H1 (cell line): Measurements from ENCODE around the gene SMCP. TPM values are rescaled to one million over a fixed set of nuclear protein-coding genes. Genes with fewer than 3 reads are reported as not detected.

Source experiments
- GABPA ChIP-seq: IDR thresholded peaks from 2 replicates; pipeline ENCODE4 v1.6.1; 2011; ENCODE audit warnings: mild to moderate bottlenecking, low read length, moderate library complexity, borderline replicate concordance; ENCODE audit not compliant: insufficient read depth
- PHF8 ChIP-seq: fragments of 200-600 bp; sonication (generic); conservative IDR thresholded peaks from 2 replicates; pipeline ENCODE4 v1.7.1; 2012; ENCODE audit warnings: low read depth, mild to moderate bottlenecking, inconsistent platforms, low read length, moderate library complexity
- POU5F1 ChIP-seq: IDR thresholded peaks from 2 replicates; pipeline ENCODE4 v1.6.1; 2011; ENCODE audit warnings: low read depth, mild to moderate bottlenecking, low read length, moderate library complexity
- SP2 ChIP-seq: IDR thresholded peaks from 2 replicates; pipeline ENCODE4 v1.6.1; 2012; ENCODE audit warnings: mild to moderate bottlenecking, low read length, inconsistent platforms
- YY1 ChIP-seq: IDR thresholded peaks from 2 replicates; pipeline ENCODE4 v1.6.1; 2011; ENCODE audit warnings: low read depth, mild to moderate bottlenecking, low read length
- ZNF274 ChIP-seq: IDR thresholded peaks from 2 replicates; pipeline ENCODE4 v1.7.0; 2012; ENCODE audit warnings: low read length, borderline replicate concordance; ENCODE audit errors: extremely low read depth
- polyA plus RNA-seq, 7 experiments: library from polyadenylated mRNA; depleted of rRNA in 3 of 7; stranded (reverse) in 5 of 7; unstranded in 2 of 7; fragments of >200 nt in 5 of 7; fragments of 200-250 nt in 2 of 7; gene quantifications; 1 replicate in 5 of 7; 2 replicates in 1 of 7; 4 replicates in 1 of 7; pipeline versions ENCODE4 v1.2.1 to v1.2.3, GENCODE V29; 2011 to 2013; ENCODE audit warnings: missing spikeins in 2 of 7, mixed read lengths in 2 of 7
- total RNA-seq: library from RNA; stranded (reverse); fragmentation: NEBNext Ultra II Directional; extraction: Animal tissue kit (Norgen Biotek cat#: 25700); gene quantifications from 2 replicates; pipeline ENCODE4 v1.2.1, GENCODE V29; 2021
- TF ChIP-seq, protein P1 (sequence below): fragments of 300-600 bp; sonication (generic); IDR thresholded peaks from 2 replicates; pipeline ENCODE4 v1.7.1; 2012; ENCODE audit warnings: low read length, moderate library complexity, mild to moderate bottlenecking, inconsistent platforms; ENCODE audit not compliant: insufficient replicate concordance

Gene SMCP
- total and polyA plus RNA-seq, 2 of the 8 experiments (the other 6 are each of a cell fraction or from before 2014, with no cell fraction given) = not detected

DNA sequence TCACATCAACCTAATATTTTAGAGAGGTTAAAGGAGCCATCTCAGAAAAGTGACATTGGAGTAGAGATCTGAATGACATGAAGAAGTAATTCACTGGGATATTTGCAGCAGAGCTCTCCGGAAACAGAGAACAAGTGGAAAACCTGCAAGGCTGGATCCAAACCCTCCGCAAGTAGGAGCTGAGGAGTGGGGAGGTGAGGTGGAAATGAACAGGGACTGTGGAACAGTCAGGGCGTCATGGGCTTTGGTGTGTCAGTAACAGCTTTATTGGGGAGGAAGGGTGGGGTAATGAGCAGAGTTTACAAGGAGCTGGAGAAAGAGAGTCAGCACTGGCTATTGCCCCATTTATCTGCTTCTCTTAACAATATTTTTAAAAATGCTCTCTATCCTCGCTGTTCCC, 20.9 kb downstream of the SMCP start (continued):
- TF ChIP-seq, protein P1, sequence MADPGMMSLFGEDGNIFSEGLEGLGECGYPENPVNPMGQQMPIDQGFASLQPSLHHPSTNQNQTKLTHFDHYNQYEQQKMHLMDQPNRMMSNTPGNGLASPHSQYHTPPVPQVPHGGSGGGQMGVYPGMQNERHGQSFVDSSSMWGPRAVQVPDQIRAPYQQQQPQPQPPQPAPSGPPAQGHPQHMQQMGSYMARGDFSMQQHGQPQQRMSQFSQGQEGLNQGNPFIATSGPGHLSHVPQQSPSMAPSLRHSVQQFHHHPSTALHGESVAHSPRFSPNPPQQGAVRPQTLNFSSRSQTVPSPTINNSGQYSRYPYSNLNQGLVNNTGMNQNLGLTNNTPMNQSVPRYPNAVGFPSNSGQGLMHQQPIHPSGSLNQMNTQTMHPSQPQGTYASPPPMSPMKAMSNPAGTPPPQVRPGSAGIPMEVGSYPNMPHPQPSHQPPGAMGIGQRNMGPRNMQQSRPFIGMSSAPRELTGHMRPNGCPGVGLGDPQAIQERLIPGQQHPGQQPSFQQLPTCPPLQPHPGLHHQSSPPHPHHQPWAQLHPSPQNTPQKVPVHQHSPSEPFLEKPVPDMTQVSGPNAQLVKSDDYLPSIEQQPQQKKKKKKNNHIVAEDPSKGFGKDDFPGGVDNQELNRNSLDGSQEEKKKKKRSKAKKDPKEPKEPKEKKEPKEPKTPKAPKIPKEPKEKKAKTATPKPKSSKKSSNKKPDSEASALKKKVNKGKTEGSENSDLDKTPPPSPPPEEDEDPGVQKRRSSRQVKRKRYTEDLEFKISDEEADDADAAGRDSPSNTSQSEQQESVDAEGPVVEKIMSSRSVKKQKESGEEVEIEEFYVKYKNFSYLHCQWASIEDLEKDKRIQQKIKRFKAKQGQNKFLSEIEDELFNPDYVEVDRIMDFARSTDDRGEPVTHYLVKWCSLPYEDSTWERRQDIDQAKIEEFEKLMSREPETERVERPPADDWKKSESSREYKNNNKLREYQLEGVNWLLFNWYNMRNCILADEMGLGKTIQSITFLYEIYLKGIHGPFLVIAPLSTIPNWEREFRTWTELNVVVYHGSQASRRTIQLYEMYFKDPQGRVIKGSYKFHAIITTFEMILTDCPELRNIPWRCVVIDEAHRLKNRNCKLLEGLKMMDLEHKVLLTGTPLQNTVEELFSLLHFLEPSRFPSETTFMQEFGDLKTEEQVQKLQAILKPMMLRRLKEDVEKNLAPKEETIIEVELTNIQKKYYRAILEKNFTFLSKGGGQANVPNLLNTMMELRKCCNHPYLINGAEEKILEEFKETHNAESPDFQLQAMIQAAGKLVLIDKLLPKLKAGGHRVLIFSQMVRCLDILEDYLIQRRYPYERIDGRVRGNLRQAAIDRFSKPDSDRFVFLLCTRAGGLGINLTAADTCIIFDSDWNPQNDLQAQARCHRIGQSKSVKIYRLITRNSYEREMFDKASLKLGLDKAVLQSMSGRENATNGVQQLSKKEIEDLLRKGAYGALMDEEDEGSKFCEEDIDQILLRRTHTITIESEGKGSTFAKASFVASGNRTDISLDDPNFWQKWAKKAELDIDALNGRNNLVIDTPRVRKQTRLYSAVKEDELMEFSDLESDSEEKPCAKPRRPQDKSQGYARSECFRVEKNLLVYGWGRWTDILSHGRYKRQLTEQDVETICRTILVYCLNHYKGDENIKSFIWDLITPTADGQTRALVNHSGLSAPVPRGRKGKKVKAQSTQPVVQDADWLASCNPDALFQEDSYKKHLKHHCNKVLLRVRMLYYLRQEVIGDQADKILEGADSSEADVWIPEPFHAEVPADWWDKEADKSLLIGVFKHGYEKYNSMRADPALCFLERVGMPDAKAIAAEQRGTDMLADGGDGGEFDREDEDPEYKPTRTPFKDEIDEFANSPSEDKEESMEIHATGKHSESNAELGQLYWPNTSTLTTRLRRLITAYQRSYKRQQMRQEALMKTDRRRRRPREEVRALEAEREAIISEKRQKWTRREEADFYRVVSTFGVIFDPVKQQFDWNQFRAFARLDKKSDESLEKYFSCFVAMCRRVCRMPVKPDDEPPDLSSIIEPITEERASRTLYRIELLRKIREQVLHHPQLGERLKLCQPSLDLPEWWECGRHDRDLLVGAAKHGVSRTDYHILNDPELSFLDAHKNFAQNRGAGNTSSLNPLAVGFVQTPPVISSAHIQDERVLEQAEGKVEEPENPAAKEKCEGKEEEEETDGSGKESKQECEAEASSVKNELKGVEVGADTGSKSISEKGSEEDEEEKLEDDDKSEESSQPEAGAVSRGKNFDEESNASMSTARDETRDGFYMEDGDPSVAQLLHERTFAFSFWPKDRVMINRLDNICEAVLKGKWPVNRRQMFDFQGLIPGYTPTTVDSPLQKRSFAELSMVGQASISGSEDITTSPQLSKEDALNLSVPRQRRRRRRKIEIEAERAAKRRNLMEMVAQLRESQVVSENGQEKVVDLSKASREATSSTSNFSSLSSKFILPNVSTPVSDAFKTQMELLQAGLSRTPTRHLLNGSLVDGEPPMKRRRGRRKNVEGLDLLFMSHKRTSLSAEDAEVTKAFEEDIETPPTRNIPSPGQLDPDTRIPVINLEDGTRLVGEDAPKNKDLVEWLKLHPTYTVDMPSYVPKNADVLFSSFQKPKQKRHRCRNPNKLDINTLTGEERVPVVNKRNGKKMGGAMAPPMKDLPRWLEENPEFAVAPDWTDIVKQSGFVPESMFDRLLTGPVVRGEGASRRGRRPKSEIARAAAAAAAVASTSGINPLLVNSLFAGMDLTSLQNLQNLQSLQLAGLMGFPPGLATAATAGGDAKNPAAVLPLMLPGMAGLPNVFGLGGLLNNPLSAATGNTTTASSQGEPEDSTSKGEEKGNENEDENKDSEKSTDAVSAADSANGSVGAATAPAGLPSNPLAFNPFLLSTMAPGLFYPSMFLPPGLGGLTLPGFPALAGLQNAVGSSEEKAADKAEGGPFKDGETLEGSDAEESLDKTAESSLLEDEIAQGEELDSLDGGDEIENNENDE = no peak
- no peak for TF ChIP-seq PHF8
- TF ChIP-seq POU5F1 = no peak
- no peak for TF ChIP-seq YY1
- TF ChIP-seq SP2 = no peak
- TF ChIP-seq ZNF274 = no peak
- TF ChIP-seq GABPA = no peak
- TF ChIP-seq, all 59 proteins: peak for 0
